Stimulated activated CD8-positive, alpha-beta memory T cell treated with anti-CD3 and anti-CD28 coated beads, Interleukin-4, amount 100 ng/mL, for 24 hours (primary cell): Measurements from ENCODE around the gene CACNA1B.
"Not testable (repeated sequence)": the region's sequence is repeated elsewhere in the genome, so short reads cannot be mapped to it uniquely, and the experiment has no call there.

Experiments
- DNase-seq: peaks from one replicate; pipeline ENCODE4 v3.0.0-alpha.2; 2020; ENCODE audit warnings: low read depth

Gene CACNA1B

GRCh38 chr9:138117101-138117750 lies 239.6 kb downstream of the CACNA1B start:
- no peak for DNase-seq

GRCh38 chr9:138117836-138118235 lies 240.3 kb downstream of the CACNA1B start:
- no peak for DNase-seq

GRCh38 chr9:138118601-138119071 lies 241.1 kb downstream of the CACNA1B start:
- no peak for DNase-seq

- no peak for DNase-seq
These were observed 241.8 kb downstream of the CACNA1B start for GRCh38 chr9:138119202-138120027.

- no peak for DNase-seq
These were observed 242.5 kb downstream of the CACNA1B start for GRCh38 chr9:138120072-138120471.

- DNase-seq, result no peak
These were observed 243.2 kb downstream of the CACNA1B start for GRCh38 chr9:138120511-138121437.

- DNase-seq, result no peak
These were observed 244.0 kb downstream of the CACNA1B start for GRCh38 chr9:138121438-138122050.

GRCh38 chr9:138122201-138122600 lies 244.6 kb downstream of the CACNA1B start:
- no peak for DNase-seq

GRCh38 chr9:138122676-138123075 lies 245.1 kb downstream of the CACNA1B start:
- no peak for DNase-seq

- no peak for DNase-seq
These were observed 245.5 kb downstream of the CACNA1B start for GRCh38 chr9:138123086-138123485.

- not testable (repeated sequence) for DNase-seq
These were observed 248.7 kb downstream of the CACNA1B start for GRCh38 chr9:138126090-138126857.

- not testable (repeated sequence) for DNase-seq
These were observed 249.4 kb downstream of the CACNA1B start for GRCh38 chr9:138126858-138127584.

GRCh38 chr9:138128027-138128426 lies 250.4 kb downstream of the CACNA1B start:
- DNase-seq, result not testable (repeated sequence)

- not testable (repeated sequence) for DNase-seq
These were observed 251.7 kb downstream of the CACNA1B start for GRCh38 chr9:138129318-138129717.

GRCh38 chr9:138132946-138133705 lies 255.5 kb downstream of the CACNA1B start:
- DNase-seq, result not testable (repeated sequence)

GRCh38 chr9:138134581-138134980 lies 257.0 kb downstream of the CACNA1B start:
- not testable (repeated sequence) for DNase-seq

- DNase-seq, result not testable (repeated sequence)
These were observed 261.5 kb downstream of the CACNA1B start for GRCh38 chr9:138139096-138139495.

GRCh38 chr9:138140980-138141379 lies 263.4 kb downstream of the CACNA1B start:
- not testable (repeated sequence) for DNase-seq

GRCh38 chr9:138142528-138143244 lies 265.1 kb downstream of the CACNA1B start:
- DNase-seq, result not testable (repeated sequence)
